Upper lobe of left lung (tissue), 6 donors: ENCODE measurements around the gene RPL39. TPM values are rescaled to one million over a fixed set of nuclear protein-coding genes. Genes with fewer than 3 reads are reported as not detected.

Experiments
- ATAC-seq, 2 donors: fragments of 200-7000 bp; cut with Tn5 transposase; one replicate each; pipeline ENCODE4 v1.9.1; 2022; ENCODE audit warnings: mild to moderate bottlenecking in 2 of 2, moderate library complexity in 2 of 2; ENCODE audit not compliant: low FRiP score in 2 of 2
- DNase-seq, 2 donors: peaks; one replicate each; pipeline ENCODE4 v3.0.0-alpha.2; 2019 to 2020
- H3K27ac ChIP-seq, 4 donors: fragments of 200-600 bp; sonication (generic); one replicate each; pipeline ENCODE4 v1.5.1; 2016 to 2019
- H3K27me3 ChIP-seq, 4 donors: fragments of 200-600 bp; sonication (generic); one replicate each; pipeline ENCODE4 v1.5.1; 2017 to 2019
- H3K36me3 ChIP-seq, 4 donors: fragments of 200-600 bp; sonication (generic); one replicate each; pipeline ENCODE4 v1.5.1; 2016 to 2019
- H3K4me1 ChIP-seq, 4 donors: fragments of 200-600 bp; sonication (generic); one replicate each; pipeline ENCODE4 v1.5.1; 2018 to 2019
- H3K4me3 ChIP-seq, 4 donors: fragments of 200-600 bp; sonication (generic); one replicate each; pipeline ENCODE4 v1.5.1; 2017 to 2019; ENCODE audit warnings: mild to moderate bottlenecking in 2 of 4, moderate library complexity in 1 of 4
- H3K9me3 ChIP-seq, 4 donors: fragments of 200-600 bp; sonication (generic); one replicate each; pipeline ENCODE4 v1.5.1; 2018 to 2019
- EP300 ChIP-seq, 4 donors: sonication (generic); formaldehyde crosslinking; IDR thresholded peaks; one replicate each; pipeline ENCODE4 v1.5.1; 2017; ENCODE audit warnings: antibody characterized with exemption in 4 of 4, control low read depth in 2 of 4
- POLR2A ChIP-seq, 4 donors: fragments of 450-650 bp; IDR thresholded peaks; one replicate each; pipeline ENCODE4 v1.5.1; 2016 to 2017; ENCODE audit warnings: antibody characterized with exemption in 4 of 4, mild to moderate bottlenecking in 2 of 4
- POLR2AphosphoS5 ChIP-seq, 2 donors: sonication (generic); formaldehyde crosslinking; IDR thresholded peaks; one replicate each; pipeline ENCODE4 v1.5.1; 2017; ENCODE audit warnings: antibody characterized with exemption in 2 of 2
- WGBS, 2 donors: methylation state at CpG; one replicate each; pipeline ENCODE4 v1.1.5; 2017 to 2018; 5-methylcytosine and 5-hydroxymethylcytosine counted together
- total RNA-seq, 6 donors: library from RNA; depleted of rRNA in 4 of 6; stranded (reverse); fragments of >200 nt in 4 of 6; gene quantifications; one replicate each; pipeline versions ENCODE4 v1.1.0 to v1.2.1, GENCODE V29; 2016 to 2021
- TF ChIP-seq, protein P1 (sequence below), 6 experiments: fragments of 450-650 bp in 4 of 6; fragments of 200-600 bp in 2 of 6; sonication (generic) in 2 of 6; IDR thresholded peaks; one replicate each; pipeline ENCODE4 v1.5.1; 2016 to 2019; ENCODE audit warnings: antibody characterized with exemption in 6 of 6
- donor health status: DM: no; HTN: no; CAD: no; lungs with moderate emphysema.
- donor health status: DM: no; HTN: yes; CAD: no; lungs with severe emphysema.

The RPL39 gene
- total RNA-seq, 6 donors from 2014 or later = 332 to 2,261 (median 1,214) TPM

DNA sequence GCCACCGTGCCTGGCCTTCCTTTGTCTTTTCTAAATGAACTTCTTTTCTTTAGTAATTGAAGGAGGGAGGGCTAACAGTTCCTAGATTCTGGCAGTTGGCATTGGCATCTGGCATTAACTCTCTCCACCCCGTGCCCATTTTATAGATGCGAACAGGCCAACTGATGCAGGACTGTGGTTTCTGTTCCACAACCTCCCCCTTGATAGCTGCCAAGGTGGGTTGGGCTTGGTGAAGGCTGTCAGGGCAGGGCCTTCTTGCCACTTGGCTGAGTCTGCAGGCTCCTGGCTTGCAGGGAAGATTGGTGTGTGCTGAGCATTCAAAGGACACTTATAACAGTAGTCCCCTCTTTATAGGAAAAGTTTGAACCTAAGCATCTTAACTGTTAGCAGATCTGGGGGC, 28.7 kb downstream of the RPL39 start:
- TF ChIP-seq, protein P1, sequence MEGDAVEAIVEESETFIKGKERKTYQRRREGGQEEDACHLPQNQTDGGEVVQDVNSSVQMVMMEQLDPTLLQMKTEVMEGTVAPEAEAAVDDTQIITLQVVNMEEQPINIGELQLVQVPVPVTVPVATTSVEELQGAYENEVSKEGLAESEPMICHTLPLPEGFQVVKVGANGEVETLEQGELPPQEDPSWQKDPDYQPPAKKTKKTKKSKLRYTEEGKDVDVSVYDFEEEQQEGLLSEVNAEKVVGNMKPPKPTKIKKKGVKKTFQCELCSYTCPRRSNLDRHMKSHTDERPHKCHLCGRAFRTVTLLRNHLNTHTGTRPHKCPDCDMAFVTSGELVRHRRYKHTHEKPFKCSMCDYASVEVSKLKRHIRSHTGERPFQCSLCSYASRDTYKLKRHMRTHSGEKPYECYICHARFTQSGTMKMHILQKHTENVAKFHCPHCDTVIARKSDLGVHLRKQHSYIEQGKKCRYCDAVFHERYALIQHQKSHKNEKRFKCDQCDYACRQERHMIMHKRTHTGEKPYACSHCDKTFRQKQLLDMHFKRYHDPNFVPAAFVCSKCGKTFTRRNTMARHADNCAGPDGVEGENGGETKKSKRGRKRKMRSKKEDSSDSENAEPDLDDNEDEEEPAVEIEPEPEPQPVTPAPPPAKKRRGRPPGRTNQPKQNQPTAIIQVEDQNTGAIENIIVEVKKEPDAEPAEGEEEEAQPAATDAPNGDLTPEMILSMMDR (IDR thresholded peaks at IDR 0.05) = no peak
- no peak for TF ChIP-seq POLR2A (IDR thresholded peaks at IDR 0.05)
- TF ChIP-seq EP300 (IDR thresholded peaks at IDR 0.05) = no peak
- TF ChIP-seq POLR2AphosphoS5 (IDR thresholded peaks at IDR 0.05) = no peak
- peaks cover 0 to 6% (median 0%) of the 10 kb centered on the region in 4 donors for H3K27me3 ChIP-seq
- H3K9me3 ChIP-seq = no peaks in the 10 kb centered on the region
- peaks cover 0 to 17% (median 3%) of the 10 kb centered on the region in 4 donors for H3K4me1 ChIP-seq
- ATAC-seq = no peak
- WGBS, 2 donors = 69% methylated on average over 2 to 3 of the region's 3 CpGs
- H3K27ac ChIP-seq = no peak overlapping the region
- no peaks in the 10 kb centered on the region for H3K36me3 ChIP-seq
- DNase-seq = no peak
- no peak overlapping the region for H3K4me3 ChIP-seq

DNA sequence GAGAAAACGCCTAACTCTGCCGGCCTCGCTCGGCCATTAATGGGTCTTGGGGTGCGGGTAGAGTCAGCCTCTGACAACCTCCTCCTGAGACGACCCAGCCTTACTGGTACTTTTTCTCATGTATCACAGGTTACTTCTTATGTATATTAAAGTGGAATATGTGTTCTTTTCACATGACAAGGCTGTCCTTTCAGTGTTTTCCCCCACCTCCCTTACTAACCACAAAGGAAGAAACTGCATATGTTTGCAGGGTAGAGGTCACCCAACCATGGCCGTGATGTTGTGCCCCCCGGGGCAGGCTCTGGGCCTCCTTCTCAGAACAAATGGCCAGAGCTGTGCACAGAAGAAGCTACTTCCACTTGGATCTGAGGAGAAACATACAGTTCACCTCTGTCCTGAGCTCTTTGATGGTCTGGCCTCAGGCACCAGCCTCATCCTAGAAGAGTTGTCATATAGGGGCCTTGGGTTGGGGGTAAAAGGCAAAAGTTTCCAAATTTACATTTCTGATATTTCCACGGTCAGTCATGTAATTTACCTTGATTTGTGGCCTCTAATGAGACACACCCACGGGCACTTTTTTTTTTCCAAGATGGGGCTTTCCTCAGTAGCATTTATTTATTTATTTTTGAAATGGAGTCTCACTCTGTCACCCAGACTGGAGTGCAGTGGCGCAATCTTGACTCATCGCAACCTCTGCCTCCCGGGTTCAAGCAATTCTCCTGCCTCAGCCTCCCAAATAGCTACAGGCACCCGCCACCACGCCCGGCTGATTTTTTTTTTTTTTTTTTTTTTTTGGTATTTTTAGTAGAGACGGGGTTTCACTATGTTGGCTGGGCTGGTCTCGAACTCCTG, 31.2 kb downstream of the RPL39 start:
- no peak for ATAC-seq
- TF ChIP-seq POLR2AphosphoS5 (IDR thresholded peaks at IDR 0.05) = no peak
- TF ChIP-seq, protein P1 (IDR thresholded peaks at IDR 0.05) = no peak
- TF ChIP-seq EP300 (IDR thresholded peaks at IDR 0.05) = no peak
- TF ChIP-seq POLR2A (IDR thresholded peaks at IDR 0.05) = no peak
- peaks cover 0 to 22% (median 4%) of the 10 kb centered on the region in 4 donors for H3K4me1 ChIP-seq
- peak overlapping the region in 1 of 4 donors; percentile 80 for H3K27ac ChIP-seq
- H3K36me3 ChIP-seq = no peaks in the 10 kb centered on the region
- no peak for DNase-seq
- 68 to 74% methylated on average over 18 of the region's 18 CpGs for WGBS, 2 donors
- no peaks in the 10 kb centered on the region for H3K9me3 ChIP-seq
- H3K27me3 ChIP-seq = peaks cover 0 to 6% (median 0%) of the 10 kb centered on the region in 4 donors
- peak overlapping the region in 3 of 4 donors; percentile 43 to 60 (median 56) for H3K4me3 ChIP-seq

DNA sequence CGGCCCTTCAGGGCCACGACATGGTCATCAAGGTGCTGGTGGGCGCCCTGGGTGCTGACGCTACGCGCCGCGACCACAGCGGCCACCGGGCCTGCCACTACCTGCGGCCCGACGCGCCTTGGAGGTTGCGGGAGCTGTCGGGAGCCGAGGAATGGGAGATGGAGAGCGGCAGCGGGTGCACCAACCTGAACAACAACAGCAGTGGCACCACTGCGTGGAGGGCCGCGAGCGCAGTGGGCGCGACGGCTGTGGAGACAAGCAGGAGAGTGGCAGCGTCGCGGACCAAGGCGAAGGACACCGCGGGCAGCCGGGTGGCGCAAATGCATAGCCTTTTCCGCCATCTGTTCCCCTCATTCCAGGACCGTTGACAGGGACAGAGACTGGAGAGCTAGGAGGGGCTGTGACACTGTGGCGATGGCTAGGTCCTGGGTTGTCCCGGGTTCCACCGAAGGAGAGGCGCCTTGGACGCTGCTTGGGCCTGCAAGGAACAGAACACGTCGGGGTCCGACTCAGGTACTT, 32.1 kb downstream of the RPL39 start:
- 57 to 70% methylated on average over 8 to 44 of the region's 44 CpGs for WGBS, 2 donors
- no peak for TF ChIP-seq POLR2A (IDR thresholded peaks at IDR 0.05)
- TF ChIP-seq, protein P1 (IDR thresholded peaks at IDR 0.05) = no peak
- no peak for TF ChIP-seq EP300 (IDR thresholded peaks at IDR 0.05)
- no peak for TF ChIP-seq POLR2AphosphoS5 (IDR thresholded peaks at IDR 0.05)
- no peak for ATAC-seq
- H3K27me3 ChIP-seq = peaks cover 0 to 6% (median 0%) of the 10 kb centered on the region in 4 donors
- DNase-seq = peak in 1 of 2 donors; percentile 69
- H3K27ac ChIP-seq = peak overlapping the region in 3 of 4 donors; percentile 56 to 80 (median 76)
- H3K4me3 ChIP-seq = peak overlapping the region in 3 of 4 donors; percentile 43 to 60 (median 56)
- H3K36me3 ChIP-seq = no peaks in the 10 kb centered on the region
- peaks cover 0 to 22% (median 4%) of the 10 kb centered on the region in 4 donors for H3K4me1 ChIP-seq
- no peaks in the 10 kb centered on the region for H3K9me3 ChIP-seq

DNA sequence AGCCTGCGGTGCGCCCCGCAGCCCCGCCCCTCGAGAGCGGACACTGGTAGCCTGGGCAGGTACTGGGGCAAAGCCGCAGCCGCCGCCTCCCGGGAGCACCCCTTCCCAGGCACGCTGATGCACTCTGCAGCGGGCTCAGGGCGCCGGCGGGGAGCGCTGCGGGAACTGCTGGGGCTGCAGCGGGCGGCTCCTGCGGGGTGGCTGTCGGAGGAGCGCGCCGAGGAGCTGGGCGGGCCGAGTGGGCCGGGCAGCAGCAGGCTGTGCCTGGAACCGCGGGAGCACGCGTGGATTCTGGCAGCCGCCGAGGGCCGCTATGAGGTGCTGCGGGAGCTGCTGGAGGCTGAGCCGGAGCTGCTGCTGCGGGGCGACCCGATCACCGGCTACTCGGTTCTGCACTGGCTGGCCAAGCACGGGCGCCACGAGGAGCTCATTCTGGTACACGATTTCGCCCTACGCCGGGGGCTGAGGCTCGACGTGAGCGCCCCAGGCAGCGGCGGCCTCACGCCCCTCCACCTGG, 32.6 kb downstream of the RPL39 start:
- peak overlapping the region; percentile 5 to 60 (median 50) for H3K4me3 ChIP-seq
- DNase-seq (peak in 1 of 2 donors; percentile 90), ATAC-seq (peak; percentile 27 to 61)
- H3K4me1 ChIP-seq = peaks cover 0 to 22% (median 4%) of the 10 kb centered on the region in 4 donors
- TF ChIP-seq POLR2AphosphoS5 (IDR thresholded peaks at IDR 0.05) = no peak
- TF ChIP-seq, protein P1 (IDR thresholded peaks at IDR 0.05) = peak in 1 of 6 experiments; percentile 20
- TF ChIP-seq POLR2A (IDR thresholded peaks at IDR 0.05) = no peak
- TF ChIP-seq EP300 (IDR thresholded peaks at IDR 0.05) = no peak
- peak overlapping the region; percentile 5 to 80 (median 66) for H3K27ac ChIP-seq
- no peaks in the 10 kb centered on the region for H3K36me3 ChIP-seq
- peaks cover 0 to 6% (median 0%) of the 10 kb centered on the region in 4 donors for H3K27me3 ChIP-seq
- no peaks in the 10 kb centered on the region for H3K9me3 ChIP-seq
- WGBS, 2 donors = 42% methylated on average over 41 of the region's 54 CpGs; no CpG with 5 or more reads in 1 of the 2 donors
